GM21381 (cell line): Measurements from ENCODE around the gene CELF5.
"Not testable (repeated sequence)": the region's sequence is repeated elsewhere in the genome, so short reads cannot be mapped to it uniquely, and the experiment has no call there.

Source experiments
- ATAC-seq: cut with Tn5 transposase; IDR thresholded peaks from one replicate; pipeline ENCODE4 v1.9.1; 2021; ENCODE audit warnings: mild to moderate bottlenecking, moderate library complexity; ENCODE audit not compliant: unreplicated experiment

CELF5 gene

GRCh38 chr19:3189702-3190469, 34.6 kb upstream of the CELF5 start:
- no peak for ATAC-seq

GRCh38 chr19:3190470-3190770, 34.0 kb upstream of the CELF5 start:
- no peak for ATAC-seq

- no peak for ATAC-seq
Observed at GRCh38 chr19:3190921-3191805, 33.3 kb upstream of the CELF5 start.

DNA sequence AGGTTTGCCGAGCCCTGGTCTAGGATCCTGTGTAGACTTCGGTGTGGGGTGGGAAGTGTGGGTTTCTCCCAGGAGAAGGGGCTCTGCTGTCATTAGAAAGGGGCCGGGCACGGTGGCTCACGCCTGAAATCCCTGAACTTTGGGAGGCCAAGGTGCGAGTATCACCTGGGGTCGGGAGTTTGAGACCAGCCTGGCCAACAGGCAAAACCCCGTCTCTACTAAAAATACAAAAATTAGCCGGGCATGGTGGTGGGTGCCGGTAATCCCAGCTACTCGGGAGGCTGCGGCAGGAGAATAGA, 32.7 kb upstream of the CELF5 start:
- ATAC-seq: not testable (repeated sequence)

- ATAC-seq: no peak
Observed at GRCh38 chr19:3192228-3192635, 32.2 kb upstream of the CELF5 start.

DNA sequence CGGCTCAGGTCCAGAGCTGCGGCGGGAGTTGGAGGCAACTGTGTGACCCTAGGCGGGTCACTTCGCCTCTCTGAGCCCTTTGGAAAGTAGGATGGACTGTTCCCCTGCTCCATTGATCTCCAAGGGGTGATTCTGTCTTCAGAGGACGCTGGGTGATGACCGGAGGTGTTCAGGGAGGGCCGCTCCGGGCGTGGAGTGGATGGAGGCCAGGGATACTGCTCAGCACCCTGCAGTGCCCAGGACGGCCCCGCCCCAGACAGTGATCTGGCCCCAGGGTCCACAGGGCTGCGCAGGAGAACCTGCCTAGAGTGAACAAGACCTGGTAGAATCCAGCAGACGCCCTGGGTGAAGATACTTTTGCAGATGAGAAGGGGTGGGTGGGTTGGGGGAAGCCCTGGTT, 31.8 kb upstream of the CELF5 start:
- no peak for ATAC-seq

DNA sequence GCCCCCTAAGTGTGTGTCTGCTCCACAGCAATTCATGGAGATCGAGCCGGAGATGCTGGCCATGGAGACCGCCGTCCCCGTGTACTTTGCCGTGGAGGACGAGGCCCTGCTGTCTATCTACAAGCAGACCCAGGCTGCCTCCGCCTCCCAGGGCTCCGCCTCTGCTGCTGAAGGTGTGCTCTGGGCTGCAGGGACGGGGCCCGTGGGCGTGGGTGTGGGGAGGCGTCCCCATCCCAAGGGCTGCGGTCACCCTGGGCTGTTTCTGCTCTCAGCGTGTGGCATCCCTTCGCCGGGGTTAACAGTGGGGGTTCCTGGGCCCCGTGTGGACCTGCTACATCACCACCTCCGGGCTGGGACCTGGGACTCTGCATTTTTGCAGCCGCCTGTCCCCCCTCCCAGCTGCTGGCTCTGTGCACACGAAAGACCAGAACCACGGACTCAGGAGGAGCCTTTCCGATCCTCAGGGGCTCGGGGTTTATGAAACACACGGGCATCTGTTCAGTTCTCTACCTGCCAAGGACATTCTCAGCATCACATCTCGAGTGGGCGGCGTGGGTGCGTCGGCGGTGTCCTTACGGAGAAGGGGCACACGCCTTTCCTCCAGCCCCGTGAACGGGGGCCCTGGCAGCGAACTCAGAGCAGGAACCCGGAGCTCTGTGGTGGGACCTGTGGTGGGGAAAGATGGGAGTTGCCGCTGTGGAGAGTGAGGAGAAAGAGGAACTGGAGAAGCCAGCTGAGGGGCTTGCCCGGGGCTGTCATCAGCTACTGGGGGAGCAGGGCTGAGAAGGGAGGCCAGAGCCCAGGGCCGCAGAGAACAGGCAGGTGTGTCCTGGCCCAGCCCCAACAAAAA, 31.0 kb upstream of the CELF5 start:
- no peak for ATAC-seq

GRCh38 chr19:3194106-3195087, 30.1 kb upstream of the CELF5 start:
- no peak for ATAC-seq

- ATAC-seq: no peak
Observed at GRCh38 chr19:3196064-3196932, 28.2 kb upstream of the CELF5 start.

GRCh38 chr19:3196933-3197205, 27.6 kb upstream of the CELF5 start:
- ATAC-seq: no peak

DNA sequence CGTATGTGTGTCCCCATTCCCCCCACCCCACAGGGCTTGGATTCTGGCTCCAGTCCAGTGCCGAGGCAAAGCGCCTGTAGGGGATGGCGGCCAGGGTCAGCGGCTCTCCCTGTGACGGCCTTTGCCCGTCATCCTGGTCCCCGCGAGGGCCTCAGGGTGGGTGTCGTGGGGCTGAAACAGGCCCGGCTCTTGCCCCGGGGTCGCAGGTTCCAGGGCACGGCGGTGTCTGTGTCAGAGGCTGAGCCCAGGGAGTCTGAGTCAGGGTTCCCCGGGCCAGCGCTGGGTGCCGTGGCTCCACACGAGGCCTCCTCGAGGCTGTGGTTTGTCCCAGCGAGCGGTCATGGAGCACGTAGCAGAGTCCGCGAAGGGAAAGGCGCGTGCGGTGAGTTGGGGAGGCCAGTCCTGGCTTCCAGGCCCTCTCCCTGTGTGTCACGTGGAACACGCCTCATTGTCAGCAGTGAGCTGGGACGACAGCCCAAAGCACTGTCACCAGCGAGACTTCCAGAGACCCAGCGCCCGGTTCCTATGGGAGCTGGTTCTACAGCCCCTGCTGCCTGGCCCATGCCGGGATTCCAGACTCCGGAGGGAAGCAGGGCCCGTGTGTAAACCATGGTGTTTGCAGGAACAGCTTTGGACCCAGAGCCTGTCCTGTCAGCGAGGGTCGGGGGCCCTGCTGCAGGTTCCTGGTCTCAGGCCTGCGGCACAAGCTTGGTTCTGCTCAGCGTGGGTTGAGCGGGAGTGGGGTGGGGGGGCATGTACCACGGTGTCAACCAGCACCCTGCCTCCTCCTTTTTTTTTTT, 25.4 kb upstream of the CELF5 start:
- ATAC-seq: no peak

DNA sequence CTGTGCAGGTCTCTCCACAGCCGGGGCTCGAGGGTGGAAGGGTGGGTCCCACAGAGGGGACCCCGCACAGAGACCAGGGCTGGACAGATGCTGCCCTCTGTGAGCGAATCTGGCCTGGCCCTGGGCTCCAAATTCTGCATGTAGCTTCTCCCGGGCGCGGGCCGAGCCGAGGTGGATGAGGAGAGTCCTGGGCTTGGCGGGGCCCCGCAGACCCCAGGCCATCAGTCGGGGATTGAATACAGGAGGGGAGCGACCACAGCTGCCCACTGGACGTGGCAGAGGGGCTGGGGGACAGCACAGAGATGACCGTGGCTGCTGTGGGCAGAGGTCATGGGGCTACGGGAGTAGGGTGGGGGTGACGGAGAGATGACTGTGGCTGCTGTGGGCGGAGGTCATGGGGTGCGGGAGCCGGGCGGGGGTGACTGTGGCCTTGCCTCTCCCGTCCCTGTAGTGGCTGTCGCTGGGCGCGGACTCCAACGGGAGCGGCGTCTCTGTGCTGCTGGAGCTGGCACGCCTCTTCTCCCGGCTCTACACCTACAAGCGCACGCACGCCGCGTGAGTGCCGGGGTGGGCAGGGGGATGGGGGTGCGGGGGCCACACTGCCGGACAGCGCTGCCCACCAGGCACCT, 23.3 kb upstream of the CELF5 start:
- ATAC-seq: no peak

GRCh38 chr19:3201911-3202310, 22.6 kb upstream of the CELF5 start:
- no peak for ATAC-seq

- ATAC-seq: no peak
Observed at GRCh38 chr19:3202346-3202745, 22.1 kb upstream of the CELF5 start.

DNA sequence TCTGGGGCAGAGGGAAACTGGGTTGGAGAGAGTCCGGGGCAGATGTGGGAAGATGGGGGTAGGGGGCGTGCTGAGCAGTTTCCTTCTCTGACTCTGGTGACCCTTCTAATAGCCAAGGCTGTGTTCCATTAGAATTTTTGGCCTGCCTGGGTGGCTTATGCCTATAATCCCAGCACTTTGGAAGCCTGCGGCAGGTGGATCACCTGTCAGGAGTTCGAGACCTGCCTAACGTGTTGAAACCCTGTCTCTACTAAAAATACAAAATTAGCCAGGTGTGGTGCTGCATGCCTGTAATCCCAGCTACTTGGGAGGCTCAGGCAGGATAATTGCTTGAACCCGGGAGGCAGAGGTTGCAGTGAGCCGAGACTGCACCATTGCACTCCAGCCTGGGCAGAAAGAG, 21.6 kb upstream of the CELF5 start:
- not testable (repeated sequence) for ATAC-seq

DNA sequence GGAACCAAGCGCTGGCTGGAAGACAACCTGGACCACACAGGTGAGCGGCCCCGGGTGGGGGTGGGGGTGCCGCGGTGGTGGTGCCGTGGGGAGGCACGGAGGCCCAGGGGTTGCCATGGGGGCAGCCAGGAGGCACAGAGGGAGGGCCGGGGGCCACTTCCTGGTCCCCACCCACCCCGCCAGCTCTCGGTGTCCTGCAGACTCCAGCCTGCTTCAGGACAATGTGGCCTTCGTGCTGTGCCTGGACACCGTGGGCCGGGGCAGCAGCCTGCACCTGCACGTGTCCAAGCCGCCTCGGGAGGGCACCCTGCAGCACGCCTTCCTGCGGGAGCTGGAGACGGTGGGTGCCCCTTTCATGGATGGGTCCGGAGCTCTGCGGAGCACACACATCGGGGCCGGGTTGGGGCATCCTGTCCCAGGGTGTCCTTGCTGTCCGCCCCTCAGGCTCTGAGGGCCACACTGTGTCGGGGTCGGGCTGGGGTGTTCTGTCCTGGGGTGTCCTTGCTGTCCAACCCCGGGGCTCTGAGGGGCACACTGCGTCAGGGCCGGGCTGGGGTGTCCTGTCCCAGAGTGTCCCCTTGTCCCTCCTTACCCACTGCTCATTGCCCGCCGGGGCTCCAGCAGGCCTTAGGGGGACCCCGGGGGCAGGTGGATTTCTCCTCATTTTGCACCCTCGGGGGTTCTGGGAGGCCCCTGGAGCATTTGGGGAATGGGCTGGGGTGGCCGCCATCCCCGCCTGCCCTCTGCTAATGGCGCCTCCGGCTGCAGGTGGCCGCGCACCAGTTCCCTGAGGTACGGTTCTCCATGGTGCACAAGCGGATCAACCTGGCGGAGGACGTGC, 20.4 kb upstream of the CELF5 start:
- ATAC-seq: no peak

DNA sequence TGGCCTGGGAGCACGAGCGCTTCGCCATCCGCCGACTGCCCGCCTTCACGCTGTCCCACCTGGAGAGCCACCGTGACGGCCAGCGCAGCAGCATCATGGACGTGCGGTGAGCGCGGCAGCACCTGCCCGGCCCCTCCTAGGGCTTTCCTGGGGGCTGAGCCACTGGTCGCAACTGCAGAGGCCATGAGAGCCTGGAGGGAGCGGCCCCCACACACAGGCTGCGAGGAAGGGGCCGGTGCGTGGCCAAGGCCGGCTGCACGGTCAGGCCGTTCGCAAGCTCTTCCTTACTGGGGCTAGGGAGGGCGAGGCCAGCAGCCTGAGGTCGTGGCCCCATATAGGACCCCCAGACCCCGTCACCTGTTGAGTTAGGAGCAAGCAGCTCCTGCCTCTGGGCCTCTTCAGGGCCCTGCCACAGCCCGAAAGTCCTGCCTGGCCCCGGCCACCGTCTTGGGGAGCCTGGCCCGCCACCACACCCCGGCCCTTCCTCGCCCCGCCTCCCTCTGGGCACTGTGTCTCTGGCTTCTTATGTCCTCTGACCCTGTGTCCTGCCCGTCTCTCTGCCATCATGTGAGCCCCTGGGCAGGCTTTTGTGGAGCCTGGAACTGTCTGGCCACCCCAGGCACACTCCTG, 19.7 kb upstream of the CELF5 start:
- no peak for ATAC-seq
